PC-3 (cell line): ENCODE measurements around the gene TEP1.

ENCODE experiments used
- CTCF ChIP-seq: fragments of 300-600 bp; sonication (generic); conservative IDR thresholded peaks from 2 replicates; pipeline ENCODE4 v1.5.1; 2017; ENCODE audit warnings: antibody characterized with exemption, low read depth, mild to moderate bottlenecking, low read length
- EZH2 ChIP-seq: fragments of 300-600 bp; sonication (generic); IDR thresholded peaks from one replicate; pipeline ENCODE4 v1.6.1; 2017; ENCODE audit warnings: antibody characterized with exemption, mild to moderate bottlenecking, low read length; ENCODE audit not compliant: unreplicated experiment
- EZH2phosphoT487 ChIP-seq: fragments of 300-600 bp; sonication (generic); IDR thresholded peaks from 2 replicates; pipeline ENCODE4 v1.6.1; 2018; ENCODE audit warnings: mild to moderate bottlenecking, antibody characterized with exemption, low read length, borderline replicate concordance

- TF ChIP-seq CTCF, result no peak
- no peak for TF ChIP-seq EZH2phosphoT487
- TF ChIP-seq EZH2, result no peak
These were observed 79.3 kb downstream of the TEP1 start for GRCh38 chr14:20334017-20334416.
